ENCODE results near the gene COX19.
A peak's percentile ranks its signal among the peaks of the same experiment; 100 is the strongest.

Gene COX19

DNA sequence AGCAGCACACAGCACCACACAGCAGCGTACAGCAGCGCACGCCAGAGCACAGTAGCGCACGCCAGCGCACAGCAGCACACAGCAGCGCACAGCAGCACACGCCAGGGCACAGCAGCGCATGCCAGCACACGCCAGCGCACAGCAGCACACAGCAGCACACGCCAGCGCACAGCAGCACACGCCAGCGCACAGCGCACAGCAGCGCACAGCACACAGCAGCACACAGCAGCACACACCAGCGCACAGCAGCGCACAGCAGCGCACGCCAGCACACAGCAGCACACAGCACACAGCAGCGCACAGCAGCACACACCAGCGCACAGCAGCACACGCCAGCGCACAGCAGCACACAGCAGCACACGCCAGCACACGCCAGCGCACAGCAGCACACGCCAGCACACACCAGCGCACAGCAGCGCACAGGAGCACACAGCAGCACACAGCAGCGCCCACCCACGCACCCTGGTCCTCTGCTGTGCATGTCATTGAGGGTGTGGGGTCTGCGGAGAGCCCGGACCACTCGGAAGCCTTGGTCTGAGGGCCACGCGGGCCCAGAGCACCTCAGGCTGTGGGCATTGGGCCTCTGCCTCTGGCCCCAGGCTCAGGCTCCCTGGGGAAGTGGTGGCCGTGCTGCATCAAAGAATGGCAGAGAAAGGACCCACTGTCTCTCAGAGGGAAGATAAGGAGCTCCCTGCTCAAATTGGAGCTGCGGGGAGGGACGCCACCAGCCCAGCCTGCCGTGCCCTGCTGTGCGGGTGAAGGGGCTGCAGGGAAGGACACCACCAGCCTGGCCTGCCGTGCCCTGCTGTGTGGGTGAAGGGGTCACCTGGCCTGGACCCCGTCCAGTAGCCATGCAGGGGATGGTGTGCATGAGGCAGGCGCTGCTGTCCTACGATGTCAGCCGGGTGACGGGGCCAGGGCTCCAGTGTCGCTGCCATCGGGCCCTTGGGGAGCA is 41.5 kb upstream of the COX19 start:
- Mint-ChIP-seq H3K27ac (no peak overlapping the region), H3K4me3 (no peak overlapping the region), H3K4me1 (ENCODE audit: low read depth in 2 of 2) (peaks cover 10 to 13% of the 10 kb centered on the region in 2 donors), H3K27me3 (no peaks in the 10 kb centered on the region), H3K36me3 (ENCODE audit: insufficient read depth) (peaks cover under 1% of the 10 kb centered on the region), H3K9me3 (peaks cover 0 to 1% of the 10 kb centered on the region in 2 donors)
- DNase-seq (no peak), ATAC-seq (replicated peaks) (no peak)

DNA sequence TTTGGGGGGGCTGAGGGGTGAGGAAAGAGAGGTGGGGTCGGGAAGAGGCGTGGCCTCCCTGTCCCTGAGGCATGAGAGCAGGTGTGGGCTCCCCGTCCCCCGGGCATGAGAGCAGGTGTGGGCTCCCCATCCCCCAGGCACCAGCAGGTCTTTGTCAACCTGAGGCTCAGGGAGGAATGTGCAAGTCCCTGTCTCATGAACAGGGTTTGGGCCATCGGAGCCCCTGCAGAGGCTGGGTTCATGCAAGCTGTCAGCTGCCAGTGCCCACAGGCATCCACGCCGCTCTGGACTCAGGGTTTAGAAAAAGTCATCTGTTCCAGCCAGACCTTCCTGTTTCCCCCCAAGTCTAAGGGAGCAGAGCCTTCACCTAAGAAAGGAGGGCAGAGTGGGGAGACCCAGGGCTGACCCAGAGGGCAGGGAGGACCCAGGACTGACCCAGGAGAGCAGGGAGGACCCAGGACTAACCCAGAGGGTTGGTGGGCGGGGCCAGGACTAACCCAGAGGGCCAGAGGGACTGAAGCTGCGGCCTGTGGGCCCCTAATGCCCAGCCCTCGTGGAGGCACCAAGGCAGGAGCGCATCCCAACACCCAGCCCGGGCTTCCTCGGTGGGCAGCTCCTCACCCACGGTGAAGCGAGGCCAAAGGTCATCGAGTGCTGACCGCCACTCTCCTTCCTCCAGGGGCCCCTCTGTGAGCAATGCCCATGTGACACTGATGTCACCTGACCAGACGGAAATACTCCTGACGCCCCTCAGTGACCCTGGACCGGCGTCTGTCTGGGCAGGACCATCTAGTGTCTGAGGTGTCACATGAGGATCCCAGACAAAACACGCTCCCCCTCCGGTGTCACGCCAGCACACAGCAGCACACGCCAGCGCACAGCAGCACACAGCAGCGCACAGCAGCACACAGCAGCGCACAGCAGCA is 40.1 kb upstream of the COX19 start:
- Mint-ChIP-seq H3K9me3 (peaks cover 6 to 10% of the 10 kb centered on the region in 2 donors), H3K27me3 (no peaks in the 10 kb centered on the region), H3K36me3 (ENCODE audit: insufficient read depth) (peaks cover 13% of the 10 kb centered on the region), H3K4me3 (no peak overlapping the region), H3K4me1 (ENCODE audit: low read depth in 2 of 2) (peaks cover 18 to 23% of the 10 kb centered on the region in 2 donors), H3K27ac (peak overlapping the region in 1 of 2 donors; percentile 73)
- DNase-seq, result no peak
- no peak for ATAC-seq (replicated peaks)

DNA sequence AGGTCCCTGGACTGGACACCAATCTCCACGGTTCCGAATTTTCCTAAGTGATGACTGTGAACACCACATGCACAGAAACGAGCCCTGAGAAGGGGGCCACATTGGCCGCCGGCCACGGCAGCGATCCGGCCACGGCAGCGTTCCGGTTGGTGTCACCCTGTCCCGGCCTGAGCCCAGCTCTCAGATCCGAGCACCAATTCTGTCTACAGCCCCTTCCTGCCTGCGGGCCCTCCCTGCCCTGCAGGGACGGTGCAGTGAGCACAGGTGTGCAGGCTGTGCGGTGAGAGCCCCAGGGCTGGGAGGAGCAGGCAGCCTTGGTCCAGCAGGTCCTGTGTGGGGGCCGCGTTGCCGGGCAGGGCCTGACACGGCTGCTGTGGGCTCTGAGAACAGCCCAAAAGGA is 39.3 kb upstream of the COX19 start:
- no peak for ATAC-seq (replicated peaks)
- DNase-seq, result no peak
- Mint-ChIP-seq H3K36me3 (ENCODE audit: insufficient read depth) (peaks cover 17% of the 10 kb centered on the region), H3K4me1 (ENCODE audit: low read depth in 2 of 2) (peaks cover 16 to 27% of the 10 kb centered on the region in 2 donors), H3K9me3 (peaks cover 6 to 10% of the 10 kb centered on the region in 2 donors), H3K4me3 (no peak overlapping the region), H3K27ac (peak overlapping the region; percentile 41 to 73), H3K27me3 (no peaks in the 10 kb centered on the region)

DNA sequence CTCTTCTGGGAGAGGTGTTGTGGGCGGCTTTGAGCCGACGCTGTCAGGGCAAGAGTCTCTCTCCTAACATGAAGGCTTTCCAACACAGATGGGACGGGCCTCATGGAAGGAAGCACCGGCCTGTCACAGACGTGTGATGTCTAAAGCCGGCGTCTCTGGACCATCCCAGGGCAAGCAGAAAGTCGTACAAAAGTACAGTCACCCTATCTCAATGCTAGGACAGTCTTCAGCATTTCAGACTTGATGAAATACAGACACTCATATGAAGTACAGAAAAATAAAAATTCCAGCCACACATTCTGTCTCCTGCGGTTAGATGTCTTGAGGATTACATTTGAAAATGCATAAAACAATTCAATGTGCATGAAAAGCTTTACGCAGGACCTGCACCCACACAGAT is 38.2 kb upstream of the COX19 start:
- ATAC-seq (replicated peaks), result no peak
- DNase-seq, result no peak
- Mint-ChIP-seq H3K27ac (no peak overlapping the region), H3K4me3 (no peak overlapping the region), H3K4me1 (ENCODE audit: low read depth in 2 of 2) (peaks cover 20 to 32% of the 10 kb centered on the region in 2 donors), H3K27me3 (no peaks in the 10 kb centered on the region), H3K36me3 (ENCODE audit: insufficient read depth) (peaks cover 17% of the 10 kb centered on the region), H3K9me3 (peaks cover 6 to 10% of the 10 kb centered on the region in 2 donors)

DNA sequence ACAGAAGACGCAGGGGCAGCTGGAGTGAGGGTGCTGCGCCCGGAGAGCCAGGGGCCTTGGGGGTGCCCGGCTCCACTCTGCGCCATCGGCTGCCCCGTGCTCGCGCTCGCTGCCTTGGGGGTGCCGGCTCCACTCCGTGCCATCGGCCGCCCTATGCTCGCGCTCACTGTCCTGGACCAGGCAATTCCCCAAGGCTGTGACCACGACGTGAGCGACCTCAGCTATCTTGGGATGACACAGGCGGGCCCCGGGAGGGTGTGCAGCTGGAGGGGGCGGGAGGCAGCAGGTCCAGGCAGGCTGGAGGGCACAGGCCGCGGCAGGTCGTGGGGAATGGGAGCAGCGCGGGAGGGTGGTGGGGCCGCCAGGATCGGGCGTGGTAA is 37.4 kb upstream of the COX19 start:
- peaks cover 16 to 25% of the 10 kb centered on the region in 2 donors for H3K4me1 Mint-ChIP-seq (ENCODE audit: low read depth in 2 of 2)
- no peaks in the 10 kb centered on the region for H3K27me3 Mint-ChIP-seq
- H3K27ac Mint-ChIP-seq, result no peak overlapping the region
- DNase-seq (no peak), ATAC-seq (replicated peaks) (no peak)
- H3K36me3 Mint-ChIP-seq (ENCODE audit: insufficient read depth), result peaks cover 17% of the 10 kb centered on the region
- no peak overlapping the region for H3K4me3 Mint-ChIP-seq
- peaks cover 6 to 10% of the 10 kb centered on the region in 2 donors for H3K9me3 Mint-ChIP-seq

DNA sequence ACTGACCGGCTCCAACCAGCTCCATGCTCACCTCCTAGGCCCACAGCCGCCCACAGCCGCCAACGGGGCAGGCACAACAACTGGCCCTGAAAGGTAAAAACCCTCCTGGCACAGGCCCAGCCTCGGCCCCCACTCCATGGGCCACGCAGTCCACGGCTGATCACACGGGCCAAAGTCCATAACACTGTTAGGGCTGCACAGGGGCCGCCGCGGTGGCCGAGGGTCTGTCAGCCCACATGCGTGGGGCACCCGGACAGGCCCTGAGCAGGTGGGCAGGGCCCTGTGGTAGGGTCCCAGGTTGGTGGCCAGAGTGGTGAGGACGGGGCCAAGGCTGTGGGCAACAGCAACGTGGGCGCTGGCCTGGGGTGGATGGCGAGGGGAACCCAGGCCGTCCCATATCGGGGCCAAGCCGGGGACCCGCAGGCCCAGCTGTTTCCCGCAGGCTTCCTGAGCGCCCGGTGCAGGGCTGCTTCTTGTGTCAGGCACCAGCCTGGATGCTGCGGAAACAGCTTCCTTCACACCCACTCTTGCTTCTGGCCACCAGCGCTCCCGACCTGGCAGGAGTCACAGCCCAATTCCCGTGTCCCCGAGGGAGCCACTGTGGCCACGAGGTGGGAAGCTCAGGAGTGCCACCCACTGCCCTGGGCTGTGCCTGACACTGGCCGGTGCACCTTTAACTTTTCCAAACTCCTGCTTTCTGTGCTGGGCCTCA is 36.8 kb upstream of the COX19 start:
- ATAC-seq (replicated peaks) (no peak), DNase-seq (no peak)
- Mint-ChIP-seq H3K36me3 (ENCODE audit: insufficient read depth) (peaks cover 17% of the 10 kb centered on the region), H3K27me3 (no peaks in the 10 kb centered on the region), H3K4me1 (ENCODE audit: low read depth in 2 of 2) (peaks cover 16 to 25% of the 10 kb centered on the region in 2 donors), H3K4me3 (peak overlapping the region; percentile 6 to 11), H3K27ac (peak overlapping the region; percentile 88 to 95), H3K9me3 (peaks cover 6 to 10% of the 10 kb centered on the region in 2 donors)

DNA sequence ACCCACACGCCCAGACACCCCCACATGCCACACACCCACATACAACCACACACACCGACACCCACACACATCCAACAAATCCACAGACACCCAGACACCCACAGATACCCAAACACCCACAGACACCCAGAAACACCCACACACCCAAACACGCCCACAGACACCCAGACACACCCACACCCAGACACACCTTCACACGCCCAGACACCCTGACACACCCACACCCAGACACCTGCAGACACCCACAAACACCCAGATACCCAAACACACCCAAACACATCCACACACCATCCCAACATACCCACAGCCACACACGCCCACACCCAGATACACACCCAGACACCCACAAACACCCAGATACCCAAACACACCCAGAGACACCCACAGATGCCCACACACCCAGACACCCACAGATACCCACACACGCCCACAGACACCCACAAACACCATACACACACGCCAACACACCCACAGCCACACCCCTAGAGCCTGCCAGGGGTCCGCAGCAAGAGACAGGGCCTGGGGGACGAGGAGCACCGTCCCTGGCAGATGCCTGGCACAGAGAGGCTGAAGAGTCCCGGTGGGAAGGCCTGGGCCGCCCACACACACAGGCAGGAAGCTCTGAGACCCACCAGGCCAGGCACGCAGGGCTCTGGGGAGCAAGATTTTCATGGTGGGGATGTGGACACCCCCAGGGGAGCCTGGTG is 36.1 kb upstream of the COX19 start:
- Mint-ChIP-seq H3K27ac (peak overlapping the region; percentile 88 to 95), H3K9me3 (peaks cover 6 to 10% of the 10 kb centered on the region in 2 donors), H3K27me3 (no peaks in the 10 kb centered on the region), H3K4me3 (peak overlapping the region; percentile 6 to 11), H3K4me1 (ENCODE audit: low read depth in 2 of 2) (peaks cover 16 to 25% of the 10 kb centered on the region in 2 donors), H3K36me3 (ENCODE audit: insufficient read depth) (peaks cover 17% of the 10 kb centered on the region)
- peak; percentile 75 for ATAC-seq (replicated peaks)
- DNase-seq, result peak; percentile 36 to 41 (median 39)

DNA sequence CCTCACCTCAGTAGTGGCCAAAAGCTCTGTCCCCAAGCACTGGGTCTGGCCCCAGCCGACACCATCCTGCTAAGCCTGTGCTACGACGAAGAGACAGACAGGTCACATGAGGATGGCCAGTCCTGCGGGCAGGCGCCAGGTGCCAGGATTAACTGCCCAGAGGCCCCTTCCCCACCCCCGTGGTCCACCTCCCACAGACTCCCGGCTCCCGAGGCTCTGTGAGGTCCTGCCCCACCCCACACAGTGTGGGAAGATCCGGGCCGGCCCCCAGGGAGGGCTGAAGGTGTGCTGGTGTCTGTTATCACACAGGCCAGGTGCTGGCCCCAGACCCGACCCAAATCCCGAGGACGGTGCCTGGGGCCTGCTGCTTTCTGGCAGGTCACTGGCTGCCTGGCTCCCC is 34.9 kb upstream of the COX19 start:
- peaks cover 6 to 10% of the 10 kb centered on the region in 2 donors for H3K9me3 Mint-ChIP-seq
- H3K27ac Mint-ChIP-seq, result peak overlapping the region; percentile 88 to 95
- peaks cover 19 to 25% of the 10 kb centered on the region in 2 donors for H3K4me1 Mint-ChIP-seq (ENCODE audit: low read depth in 2 of 2)
- H3K36me3 Mint-ChIP-seq (ENCODE audit: insufficient read depth), result peaks cover 19% of the 10 kb centered on the region
- H3K4me3 Mint-ChIP-seq, result no peak overlapping the region
- no peaks in the 10 kb centered on the region for H3K27me3 Mint-ChIP-seq
- DNase-seq (no peak), ATAC-seq (replicated peaks) (no peak)

DNA sequence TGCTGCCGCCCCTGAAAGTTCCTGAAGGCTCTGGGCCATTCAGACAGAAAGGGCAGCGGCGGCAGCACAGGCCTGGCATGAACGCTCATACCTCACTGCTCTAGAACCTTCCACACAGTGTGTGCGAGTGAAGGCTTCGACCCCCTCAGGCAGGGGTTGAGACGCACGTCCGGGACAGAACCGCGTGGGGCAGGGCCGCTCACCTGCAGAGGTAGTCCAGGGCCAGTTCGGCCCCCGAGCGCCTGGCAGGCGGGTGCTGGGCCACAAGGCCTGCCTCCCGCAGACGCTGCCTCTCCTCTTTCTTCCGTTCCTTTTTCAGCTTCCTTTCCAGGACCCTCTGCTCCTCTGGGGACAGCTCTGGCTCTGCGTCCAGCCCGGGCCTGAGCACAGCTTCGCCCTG is 34.4 kb upstream of the COX19 start:
- Mint-ChIP-seq H3K4me3 (no peak overlapping the region), H3K4me1 (ENCODE audit: low read depth in 2 of 2) (peaks cover 19 to 25% of the 10 kb centered on the region in 2 donors), H3K27me3 (no peaks in the 10 kb centered on the region), H3K27ac (no peak overlapping the region), H3K36me3 (ENCODE audit: insufficient read depth) (peaks cover 19% of the 10 kb centered on the region), H3K9me3 (peaks cover 6 to 10% of the 10 kb centered on the region in 2 donors)
- ATAC-seq (replicated peaks) (no peak), DNase-seq (no peak)

DNA sequence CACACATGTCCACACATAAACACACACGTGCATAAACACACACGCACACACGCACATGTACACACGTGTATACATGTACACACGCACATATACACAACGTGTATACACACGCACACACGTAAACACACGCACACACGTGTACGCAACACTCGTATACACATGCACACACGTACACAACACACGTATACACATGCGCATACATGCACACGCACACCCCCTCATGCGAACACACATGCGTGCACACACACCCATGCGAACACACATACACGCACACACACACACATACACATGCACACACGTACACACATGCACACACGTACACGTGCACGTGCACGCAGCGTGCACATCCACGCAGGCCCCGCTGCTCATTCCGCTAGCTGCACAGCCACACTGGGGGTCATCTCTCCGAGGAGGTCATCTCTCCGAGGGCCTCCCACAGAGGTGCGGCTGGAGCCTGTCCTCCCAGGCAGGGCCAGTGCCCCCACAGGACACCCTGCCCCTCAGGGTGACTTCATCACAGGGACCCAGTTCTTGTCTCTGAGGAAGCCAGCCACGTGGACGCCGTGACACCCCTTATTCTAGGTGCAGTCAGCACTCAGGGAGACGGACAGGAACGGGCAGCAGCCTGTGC is 33.5 kb upstream of the COX19 start:
- H3K36me3 Mint-ChIP-seq (ENCODE audit: insufficient read depth), result peaks cover 19% of the 10 kb centered on the region
- peaks cover 19 to 22% of the 10 kb centered on the region in 2 donors for H3K4me1 Mint-ChIP-seq (ENCODE audit: low read depth in 2 of 2)
- DNase-seq (no peak), ATAC-seq (replicated peaks) (no peak)
- H3K27ac Mint-ChIP-seq, result no peak overlapping the region
- H3K27me3 Mint-ChIP-seq, result no peaks in the 10 kb centered on the region
- peaks cover 6 to 10% of the 10 kb centered on the region in 2 donors for H3K9me3 Mint-ChIP-seq
- H3K4me3 Mint-ChIP-seq, result no peak overlapping the region

DNA sequence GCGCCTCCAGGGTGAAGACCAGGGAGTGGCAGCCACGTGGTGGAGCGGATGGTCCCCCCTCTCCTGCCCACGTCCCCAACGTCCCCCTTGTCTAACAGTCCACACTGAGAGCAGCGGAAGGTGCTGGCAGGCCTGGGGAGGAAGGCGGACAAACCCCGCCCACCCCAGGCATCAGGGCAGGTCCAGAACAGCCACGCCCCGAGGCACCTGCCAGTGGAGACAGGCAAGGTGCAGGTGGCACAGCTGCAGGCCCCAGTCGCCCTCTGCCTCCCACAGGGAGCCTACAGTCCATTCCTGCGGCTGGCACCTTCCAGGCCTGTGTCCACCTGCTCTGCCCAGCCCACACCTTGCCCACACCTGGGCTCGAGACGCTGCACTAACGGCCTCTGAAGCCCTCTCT is 32.6 kb upstream of the COX19 start:
- peaks cover 19% of the 10 kb centered on the region for H3K36me3 Mint-ChIP-seq (ENCODE audit: insufficient read depth)
- H3K9me3 Mint-ChIP-seq, result peaks cover 6 to 10% of the 10 kb centered on the region in 2 donors
- no peaks in the 10 kb centered on the region for H3K27me3 Mint-ChIP-seq
- ATAC-seq (replicated peaks) (no peak), DNase-seq (no peak)
- no peak overlapping the region for H3K4me3 Mint-ChIP-seq
- H3K4me1 Mint-ChIP-seq (ENCODE audit: low read depth in 2 of 2), result peaks cover 19 to 21% of the 10 kb centered on the region in 2 donors
- no peak overlapping the region for H3K27ac Mint-ChIP-seq

DNA sequence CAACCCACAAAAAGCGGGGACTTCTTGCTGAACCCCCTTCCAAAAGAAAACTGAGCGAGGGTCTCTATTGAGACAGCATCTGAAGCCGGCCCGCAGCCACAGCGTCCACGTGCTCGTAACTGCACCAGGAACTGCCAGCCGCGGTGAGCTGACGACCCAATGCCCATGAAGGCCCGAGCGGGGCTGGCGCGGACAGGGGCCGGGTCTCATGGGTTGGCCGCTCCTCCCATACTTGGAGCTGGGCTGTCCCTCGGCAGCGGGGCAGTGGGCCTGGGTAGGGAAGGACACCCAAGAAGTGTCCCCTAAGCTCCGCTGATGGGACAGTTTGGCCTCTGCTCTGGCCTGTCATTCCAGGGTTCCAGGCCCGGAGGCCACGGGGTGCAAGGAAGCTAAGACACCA is 30.0 kb upstream of the COX19 start:
- Mint-ChIP-seq H3K4me3 (no peak overlapping the region), H3K36me3 (ENCODE audit: insufficient read depth) (peaks cover 17% of the 10 kb centered on the region), H3K27ac (no peak overlapping the region), H3K9me3 (no peaks in the 10 kb centered on the region), H3K27me3 (no peaks in the 10 kb centered on the region), H3K4me1 (ENCODE audit: low read depth in 2 of 2) (peaks cover 11 to 17% of the 10 kb centered on the region in 2 donors)
- no peak for DNase-seq
- no peak for ATAC-seq (replicated peaks)

Data from effector memory CD8-positive, alpha-beta T cell (primary cell).